HG03196 (cell line): ENCODE results near the gene CCR7.
"Not testable (repeated sequence)": the region's sequence is repeated elsewhere in the genome, so short reads cannot be mapped to it uniquely, and the experiment has no call there.

Experiments used
- ATAC-seq: cut with Tn5 transposase; IDR thresholded peaks from one replicate; pipeline ENCODE4 v1.9.1; 2021; ENCODE audit not compliant: unreplicated experiment

The CCR7 gene

DNA sequence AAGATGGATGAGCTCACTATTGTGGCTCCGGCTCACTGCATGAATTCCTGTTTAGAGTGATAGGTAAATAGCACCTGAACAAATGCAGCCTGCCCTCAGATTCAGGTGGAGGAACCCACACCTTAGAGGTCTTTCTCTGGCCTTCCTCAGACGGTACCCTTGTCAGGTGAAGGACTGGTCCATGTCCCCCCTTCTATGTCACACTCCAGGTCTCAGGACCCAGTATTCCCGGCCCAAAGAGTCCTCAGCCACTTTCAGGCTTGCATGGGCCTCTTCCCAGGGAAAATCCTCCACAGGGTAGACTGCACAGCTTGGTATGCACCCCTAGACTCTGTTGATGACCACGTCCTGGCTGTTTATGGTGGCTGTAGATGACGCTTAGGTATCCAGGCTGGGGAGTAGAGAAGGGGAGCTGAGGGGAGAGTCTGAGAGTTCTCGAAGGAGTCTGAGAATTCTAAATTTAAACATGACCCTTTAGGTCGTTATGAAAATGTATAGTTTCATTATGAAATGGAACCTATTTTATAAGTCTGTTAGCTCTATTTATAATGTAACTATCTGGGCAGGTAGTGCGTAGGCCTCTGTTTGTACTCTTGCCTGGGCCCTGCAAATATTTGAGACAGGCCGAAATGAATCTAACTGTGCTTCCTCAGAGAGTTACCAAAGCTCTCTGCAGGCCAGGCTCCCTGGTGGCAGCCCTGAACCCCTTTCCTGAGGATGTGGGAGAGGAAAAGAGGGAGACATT, 32.5 kb upstream of the CCR7 start:
- no peak for ATAC-seq

DNA sequence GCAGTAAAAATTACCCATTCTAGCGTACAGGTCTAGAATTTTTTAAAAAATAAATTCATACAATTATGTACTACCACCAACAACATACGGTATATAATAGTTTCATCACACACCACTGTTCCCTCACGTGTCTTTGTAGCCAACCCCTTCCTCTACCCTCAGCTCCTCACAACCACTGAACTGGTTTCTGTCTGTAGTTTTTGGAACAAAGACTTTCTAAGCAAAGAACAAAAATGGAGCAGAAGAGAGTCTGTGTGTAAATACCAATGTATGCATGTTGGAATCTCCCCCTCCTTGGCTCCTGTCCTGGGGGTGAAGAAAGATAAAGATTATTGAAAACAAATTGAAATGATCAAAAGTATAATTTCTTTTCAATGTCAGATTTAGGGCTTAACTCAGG, 31.9 kb upstream of the CCR7 start:
- ATAC-seq = no peak

DNA sequence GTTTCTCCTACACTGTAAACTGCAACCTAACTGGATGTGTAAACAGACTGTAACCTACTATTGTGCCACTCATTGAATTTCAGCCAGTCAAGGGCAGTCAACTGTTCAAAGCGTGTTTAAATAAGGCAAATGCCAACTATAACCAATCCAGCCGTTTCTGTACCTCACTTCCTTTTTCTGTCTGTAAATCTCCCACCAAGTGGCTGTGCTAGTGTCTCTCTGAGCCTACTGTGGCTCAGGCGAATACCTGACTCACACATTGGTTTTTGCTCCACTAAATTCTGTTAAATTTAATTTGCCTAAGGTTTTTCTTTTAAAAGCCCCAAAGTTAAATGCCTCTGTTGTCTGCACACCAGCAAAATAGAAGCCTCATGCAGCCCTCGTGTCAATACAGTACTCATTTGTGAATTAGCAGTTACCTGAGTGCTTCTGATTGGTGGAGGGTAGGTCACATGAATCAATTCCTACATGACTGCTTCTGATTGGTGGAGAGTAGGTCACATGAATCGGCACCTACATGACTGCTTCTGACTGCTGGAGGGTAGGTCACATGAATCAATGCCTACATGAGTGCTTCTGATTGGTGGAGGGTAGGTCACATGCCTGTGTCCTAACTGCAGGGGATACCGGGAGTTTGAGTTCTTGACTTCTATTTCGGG, 31.1 kb upstream of the CCR7 start:
- ATAC-seq = no peak

DNA sequence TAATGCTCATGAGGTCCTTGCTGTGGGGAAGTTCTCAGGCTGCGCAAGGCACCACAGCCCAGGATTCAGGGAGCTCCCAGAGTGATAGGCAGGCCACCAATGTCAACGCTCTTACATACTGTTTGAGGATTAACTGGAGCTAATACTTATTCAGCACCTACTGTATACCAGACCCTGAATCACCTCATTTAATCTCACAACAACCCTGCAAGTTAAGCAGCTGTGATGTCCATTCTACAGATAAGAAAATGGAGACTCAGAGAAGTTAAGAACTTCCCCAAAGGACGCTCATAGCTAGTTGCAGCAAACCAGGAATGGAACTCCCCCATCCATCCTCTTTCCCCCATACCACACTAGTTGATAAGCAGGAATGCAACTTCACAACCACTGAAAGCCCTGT, 25.5 kb upstream of the CCR7 start:
- ATAC-seq = no peak

DNA sequence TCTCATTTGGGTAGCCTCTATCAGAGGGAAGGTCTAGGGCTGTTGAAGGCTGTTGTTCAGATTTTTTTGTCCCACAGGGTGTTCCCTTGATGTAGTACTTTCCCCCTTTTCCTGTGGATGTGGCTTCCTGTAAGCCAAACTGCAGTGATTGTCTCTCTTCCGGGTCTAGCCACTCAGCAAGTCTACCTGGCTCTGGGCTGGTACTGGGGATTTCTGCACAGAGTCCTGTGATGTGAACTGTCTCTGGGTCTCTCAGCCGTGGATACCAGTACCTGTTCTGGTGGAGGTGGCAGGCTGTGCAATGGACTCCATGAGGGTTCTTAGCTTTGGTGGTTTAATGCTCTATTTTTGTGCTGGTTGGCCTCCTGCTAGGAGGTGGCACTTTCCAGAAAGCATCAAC, 23.3 kb upstream of the CCR7 start:
- ATAC-seq = no peak

DNA sequence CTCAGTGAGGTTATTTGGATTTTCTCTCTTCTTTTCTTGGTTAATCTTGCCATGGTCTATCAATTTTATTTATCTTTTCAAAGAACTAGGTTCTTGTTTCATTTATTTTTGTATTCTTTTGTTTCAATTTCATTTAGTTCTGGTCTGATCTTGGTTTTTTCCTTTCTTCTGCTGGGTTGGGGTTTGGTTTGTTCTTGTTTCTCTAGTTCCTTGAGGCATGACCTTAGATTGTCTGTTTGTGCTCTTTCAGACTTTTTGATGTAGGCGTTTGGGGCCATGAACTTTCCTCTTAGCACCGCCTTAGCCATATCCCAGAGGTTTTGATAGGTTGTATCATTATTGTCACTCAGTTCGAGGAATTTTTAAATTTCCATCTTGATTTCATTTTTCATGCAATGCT, 21.0 kb upstream of the CCR7 start:
- not testable (repeated sequence) for ATAC-seq

DNA sequence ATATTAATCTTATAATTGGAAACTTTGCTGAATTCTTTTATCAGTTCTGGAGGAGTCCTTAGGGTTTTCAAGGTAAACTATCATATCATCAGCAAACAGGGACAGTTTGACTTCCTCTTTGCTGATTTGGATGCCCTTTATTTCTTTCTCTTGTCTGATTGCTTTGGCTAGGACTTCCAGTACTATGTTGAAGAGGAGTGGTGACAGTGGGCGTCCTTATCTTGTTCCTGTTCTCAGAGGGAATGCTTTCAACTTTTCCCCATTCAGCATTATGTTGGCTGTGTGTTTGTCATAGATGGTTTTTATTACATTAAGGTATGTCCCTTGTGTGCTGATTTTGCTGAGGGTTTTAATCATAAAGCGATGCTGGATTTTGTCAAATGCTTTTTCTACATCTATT, 19.7 kb upstream of the CCR7 start:
- ATAC-seq = not testable (repeated sequence)

DNA sequence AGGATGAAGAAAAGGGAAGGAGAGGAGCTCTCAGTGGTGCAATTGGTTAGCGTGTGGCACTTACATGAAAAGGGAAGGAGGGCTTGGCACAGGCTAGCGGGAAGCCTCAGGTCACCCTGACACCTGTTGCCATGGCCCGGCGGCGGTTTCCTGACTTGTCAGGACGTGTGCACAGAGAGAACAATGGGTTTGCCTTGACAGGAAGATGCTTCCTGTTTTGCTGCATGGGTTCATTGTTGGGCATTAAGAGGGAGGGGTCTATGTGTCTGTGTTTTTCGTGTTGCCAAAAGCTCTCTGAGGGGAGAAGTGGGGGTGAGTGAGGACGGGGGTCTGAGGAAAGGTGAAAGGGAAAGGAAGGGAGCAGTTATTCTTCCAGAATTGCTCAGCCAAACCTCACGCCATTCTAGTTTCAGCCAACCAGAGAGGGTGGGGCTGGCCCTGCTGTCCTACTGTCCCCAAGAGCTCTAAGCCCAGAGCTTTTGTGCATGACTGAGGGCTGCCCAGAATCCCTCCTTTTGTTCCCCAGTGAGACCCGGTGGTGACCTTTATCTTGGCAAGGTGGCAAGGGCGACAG, 17.1 kb upstream of the CCR7 start:
- peak; percentile 84 for ATAC-seq

DNA sequence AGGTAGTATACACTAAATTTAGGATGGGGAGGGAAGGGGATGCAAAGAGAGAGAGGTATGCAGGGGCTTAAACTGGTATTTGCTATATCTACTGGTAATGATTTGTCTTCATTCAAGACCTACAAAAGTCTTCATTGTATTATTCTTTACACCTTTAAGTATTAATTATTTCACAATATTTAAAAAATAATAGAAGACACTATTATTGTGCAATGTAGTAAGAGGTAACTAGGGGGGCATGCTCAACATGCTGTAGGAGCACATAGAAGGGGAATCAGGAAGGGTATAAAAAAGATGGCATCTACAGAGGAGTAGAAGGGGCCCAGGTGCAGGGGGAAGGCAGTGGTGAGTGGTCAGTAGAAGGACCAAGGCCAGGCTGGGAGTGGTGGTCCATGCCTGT, 14.9 kb upstream of the CCR7 start:
- ATAC-seq = no peak

DNA sequence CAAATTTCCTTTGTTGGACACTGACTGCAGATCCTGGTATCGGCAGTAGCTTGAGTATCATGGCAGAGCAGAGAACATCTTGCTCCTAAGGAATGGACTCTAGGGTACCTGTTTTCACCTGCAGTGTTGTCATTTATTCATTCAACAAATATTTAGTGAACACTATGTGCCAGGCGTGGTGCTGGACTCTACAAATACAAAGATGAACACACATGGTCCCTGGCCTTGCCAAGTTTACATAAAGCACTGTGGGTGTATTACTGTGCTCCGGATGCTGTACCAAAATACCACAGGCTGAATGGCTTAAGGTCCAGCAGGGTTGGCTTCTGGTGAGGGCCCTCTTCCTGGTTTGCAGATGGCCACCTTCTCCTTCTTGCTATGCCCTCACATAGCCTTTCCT, 14.2 kb upstream of the CCR7 start:
- no peak for ATAC-seq

DNA sequence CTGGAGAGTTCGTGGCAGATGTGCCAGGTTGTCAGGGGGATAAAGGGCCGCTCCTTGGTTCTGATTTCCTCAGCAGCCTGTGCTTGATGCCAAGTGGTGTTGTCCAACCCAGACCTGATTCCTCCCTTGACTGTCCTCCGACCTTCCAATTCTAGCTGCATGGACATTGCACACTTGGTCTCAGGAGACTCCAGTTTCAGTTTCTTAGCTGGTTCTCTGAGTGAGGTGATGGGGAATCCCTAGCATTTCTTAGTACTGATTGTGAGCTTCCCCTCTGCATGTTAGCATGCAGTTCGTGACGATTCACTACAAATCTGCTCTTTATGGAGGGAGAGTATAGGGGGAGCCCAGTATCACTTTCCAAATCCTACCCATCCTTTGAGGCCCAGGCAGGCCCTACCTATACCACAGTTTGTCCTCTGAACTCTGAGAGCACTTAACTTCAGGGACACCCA, 12.4 kb upstream of the CCR7 start:
- ATAC-seq = peak; percentile 41

DNA sequence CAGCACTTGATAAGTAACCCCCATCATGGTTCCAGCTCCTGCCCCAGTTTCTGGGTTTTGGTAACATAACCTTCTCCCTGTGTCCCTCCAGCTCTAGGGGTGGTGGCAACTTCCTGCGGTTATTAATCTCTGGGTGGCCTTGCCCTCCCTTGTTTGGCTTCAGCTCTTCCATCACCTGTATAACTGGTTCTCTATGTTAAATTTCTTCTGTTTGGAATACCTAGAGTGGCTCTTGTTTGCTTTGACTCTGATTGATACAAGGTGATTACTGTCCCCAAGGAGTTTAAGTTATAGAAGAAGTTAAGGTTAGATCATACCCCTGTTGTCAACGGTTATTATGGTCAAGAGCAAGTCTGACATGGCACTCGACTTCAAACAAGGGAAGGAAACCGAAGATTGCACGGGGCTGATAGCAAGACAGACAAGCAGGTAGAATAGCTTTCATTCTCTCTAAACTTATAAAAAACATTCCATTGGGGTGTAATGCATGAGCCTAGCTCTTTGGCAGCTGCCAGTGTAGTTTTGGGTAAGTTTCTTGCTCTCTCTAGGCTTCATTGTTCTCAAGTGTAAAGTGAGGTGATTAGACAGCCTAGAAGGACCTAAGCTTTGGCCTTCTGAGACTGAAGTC, 11.0 kb upstream of the CCR7 start:
- no peak for ATAC-seq

DNA sequence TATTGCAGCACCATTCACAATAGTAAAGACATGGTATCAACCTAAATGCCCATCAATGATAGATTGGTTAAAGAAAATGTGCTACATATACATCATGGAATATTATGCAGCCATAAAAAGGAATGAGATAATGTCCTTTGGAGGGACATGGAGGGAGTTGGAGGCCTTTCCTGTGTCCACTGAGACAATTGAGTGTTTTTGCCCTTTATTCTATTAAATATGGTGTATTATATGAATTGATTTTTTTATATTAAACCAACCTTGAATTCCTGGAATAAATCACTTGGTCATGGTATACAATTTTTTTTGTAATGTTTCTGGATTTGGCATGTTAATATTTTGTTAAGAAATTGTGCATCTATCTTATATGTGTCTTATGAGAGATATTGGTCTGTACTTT, 9.0 kb upstream of the CCR7 start:
- no peak for ATAC-seq

DNA sequence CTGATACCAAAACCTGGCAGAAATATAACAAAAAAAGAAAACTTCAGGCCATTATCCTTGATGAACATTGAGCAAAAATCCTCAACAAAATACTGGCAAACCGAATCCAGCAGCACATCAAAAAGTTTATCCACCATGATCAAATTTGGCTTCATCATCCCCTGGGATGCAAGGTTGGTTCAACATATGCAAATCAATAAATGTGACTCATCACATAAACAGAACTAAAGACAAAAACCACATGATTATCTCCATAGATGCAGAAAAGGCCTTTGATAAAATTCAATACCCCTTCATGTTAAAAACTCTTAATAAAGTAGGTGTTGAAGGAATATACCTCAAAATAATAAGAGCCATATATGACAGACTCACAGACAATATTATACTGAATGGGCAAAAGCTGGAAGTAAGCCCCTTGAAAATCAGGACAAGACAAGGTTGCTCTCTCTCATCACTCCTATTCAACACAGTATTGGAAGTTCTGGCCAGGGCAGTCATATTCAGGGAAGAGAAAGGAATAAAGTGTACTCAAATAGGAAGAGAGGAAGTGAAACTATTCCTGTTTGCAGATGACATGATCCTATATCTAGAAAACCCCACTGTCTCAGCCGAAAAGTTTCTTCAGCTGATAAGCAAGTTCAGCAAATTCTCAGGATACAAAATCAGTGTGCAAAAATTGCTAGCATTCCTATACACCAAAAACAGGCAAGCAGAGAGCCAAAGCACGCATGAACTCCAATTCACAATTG, 7.1 kb upstream of the CCR7 start:
- not testable (repeated sequence) for ATAC-seq

DNA sequence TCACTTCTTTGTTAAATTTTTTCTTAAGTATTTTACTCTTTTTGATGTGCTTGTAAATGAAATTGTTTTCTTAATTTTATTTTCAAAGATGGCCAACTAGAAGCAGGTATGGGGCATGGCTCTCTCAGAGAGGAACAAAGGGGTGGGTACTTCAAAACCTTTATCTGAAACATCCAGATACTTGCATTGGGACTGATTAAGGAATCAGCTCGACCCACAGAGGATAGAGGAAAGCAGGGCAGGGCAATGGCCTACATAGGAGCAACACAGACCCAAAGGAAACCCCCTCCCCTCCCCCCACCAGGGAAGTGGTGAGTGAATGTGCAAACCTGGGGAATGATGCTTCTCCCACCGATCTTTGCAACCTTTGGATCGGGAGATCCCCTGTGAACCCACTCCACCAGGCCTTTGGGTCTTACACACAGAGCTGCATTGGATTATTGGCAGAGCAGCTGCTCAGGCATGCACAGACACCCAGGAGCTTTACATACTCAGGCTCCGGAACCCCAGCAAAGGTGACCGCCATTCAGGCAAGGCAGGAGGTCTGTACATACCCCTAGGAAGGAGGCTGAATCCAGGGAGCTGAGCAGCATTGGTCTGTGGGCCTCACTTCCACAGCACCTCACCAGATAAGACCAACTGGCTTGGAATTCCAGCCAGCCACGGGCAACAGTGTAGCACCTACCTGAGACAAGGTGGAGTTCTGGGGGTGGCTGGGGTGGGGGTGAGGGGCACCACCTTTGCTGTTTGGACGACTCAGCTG, 3.0 kb upstream of the CCR7 start:
- no peak for ATAC-seq

DNA sequence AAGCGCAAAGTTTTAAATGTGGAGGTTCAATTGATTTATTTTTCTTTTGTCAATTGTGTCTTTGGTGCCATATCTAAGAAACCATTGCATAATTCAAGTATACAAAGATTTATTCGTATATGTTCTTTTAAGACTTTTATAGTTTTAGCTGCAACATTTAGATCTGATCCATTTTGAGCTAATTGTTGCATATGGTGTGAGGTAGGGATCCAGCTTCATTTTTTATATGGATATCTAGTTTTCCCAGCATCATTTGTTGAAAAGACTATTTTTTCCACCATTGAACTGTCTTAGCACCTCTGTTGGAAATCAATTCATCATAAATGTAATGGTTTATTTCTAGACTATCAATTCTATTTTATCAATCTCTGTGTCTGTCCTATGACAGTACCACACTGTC, 2.1 kb upstream of the CCR7 start:
- ATAC-seq = no peak

DNA sequence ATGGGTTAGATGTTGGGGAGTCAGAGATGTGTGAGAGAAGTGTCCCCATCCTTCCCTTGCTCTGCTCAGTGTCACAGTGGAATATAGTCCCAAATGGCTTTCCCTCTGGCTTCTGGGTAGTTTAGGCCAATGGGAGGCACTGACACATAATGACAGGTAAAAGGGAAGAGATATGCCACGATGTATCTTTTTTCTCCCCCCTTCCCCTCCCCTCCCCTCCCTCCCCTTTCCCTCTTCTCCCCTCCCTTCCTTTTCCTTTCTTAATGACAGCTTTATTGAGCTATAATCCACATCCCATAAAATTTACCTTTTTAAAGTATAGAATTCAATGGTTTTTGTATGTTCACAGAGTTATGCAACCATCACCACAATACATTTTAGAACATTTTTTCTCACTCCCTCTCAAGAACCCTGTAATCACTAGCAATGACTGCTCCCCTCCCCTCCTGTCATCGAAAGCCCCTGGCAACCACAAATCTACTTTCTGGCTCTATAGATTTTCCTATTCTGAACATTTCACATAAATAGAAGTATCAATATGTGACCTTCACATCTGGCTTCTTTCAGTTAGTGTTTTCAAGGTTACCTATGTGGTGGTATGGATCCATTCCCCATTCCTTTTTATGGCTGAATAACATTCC, 617 bp upstream of the CCR7 start:
- no peak for ATAC-seq

DNA sequence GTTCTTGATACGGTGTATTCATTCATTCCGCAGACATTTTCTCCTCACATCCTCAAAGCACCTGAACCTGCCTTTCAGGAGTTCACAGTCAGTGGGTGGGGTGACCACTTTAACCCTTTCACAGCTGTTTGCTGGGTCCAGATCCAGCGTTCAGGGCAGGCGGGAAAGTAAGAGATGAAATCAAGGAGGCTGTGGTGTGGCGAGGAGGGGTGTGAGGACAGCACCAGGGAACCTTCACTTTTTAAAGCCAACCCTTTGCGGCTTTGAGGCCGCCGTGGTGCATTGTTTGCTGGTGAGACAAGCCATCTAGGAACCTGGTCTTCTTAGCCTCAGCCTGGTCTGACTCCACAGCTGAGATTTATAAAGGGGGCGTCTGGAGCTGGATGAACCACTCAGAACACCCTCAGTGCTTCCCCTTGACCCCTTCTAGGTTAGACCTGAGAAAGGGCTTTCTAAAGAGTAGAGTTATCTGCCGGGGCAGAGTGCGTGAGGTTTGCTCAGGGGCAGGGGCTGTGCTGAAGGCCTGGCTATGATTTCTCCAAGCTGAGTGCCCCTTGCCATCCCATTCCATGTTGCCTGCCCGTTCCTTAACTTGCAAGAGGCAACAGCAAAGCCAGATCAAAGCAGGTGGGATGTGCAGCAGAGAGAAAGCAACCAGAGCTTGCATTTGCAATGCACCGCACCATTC, 933 bp downstream of the CCR7 start:
- ATAC-seq = no peak

DNA sequence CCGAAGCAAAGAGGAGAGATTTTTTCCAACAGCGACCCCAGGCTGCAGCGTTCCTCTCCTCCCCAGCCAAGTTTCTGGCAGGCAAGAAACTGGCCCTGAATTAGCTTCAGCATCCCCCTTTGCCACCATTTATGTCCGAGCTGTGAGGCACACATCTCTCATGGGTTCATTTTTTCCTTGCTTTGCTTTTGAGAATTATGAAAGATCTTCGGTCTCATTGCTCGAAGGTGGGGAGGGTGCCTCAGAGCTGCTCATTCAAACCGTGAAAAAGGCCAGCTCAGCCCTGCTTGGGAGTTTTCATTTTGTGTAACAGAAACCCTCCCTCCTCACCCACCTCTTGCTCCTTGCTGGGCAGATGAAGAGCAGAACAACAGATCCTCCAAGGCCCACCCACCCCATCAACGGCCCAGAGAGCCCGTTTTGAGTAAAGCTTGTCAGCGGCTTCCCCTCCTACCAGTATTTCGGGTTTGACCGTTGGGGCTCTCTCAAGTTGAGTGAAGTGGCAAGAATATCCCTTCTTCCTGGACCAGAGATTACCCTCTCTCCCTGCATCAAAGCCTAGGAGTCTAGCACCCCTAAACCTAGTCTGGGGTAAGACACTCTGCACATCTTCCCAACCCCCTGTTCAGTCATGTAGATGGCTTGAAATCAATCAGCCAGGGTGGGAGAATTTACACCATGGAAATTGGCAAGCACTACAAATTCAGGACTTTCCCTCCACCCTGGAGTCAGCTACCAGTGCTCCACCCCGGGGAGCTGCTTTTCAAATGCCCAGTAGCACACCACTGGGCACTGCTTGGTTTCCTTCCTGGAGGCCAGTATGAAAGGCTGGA, 1.8 kb downstream of the CCR7 start:
- ATAC-seq = no peak
